BJ (cell line): Measurements from ENCODE around the gene ETS1. TPM values are rescaled to one million over a fixed set of nuclear protein-coding genes. Genes with fewer than 3 reads are reported as not detected.

Experiments used
- CTCF ChIA-PET: fragments of 350-600 bp; formaldehyde crosslinking; extraction: SDS; loops from one replicate; lab custom pipeline; 2021; ENCODE audit warnings: antibody characterized with exemption, inconsistent platforms; lab: Yijun Ruan, JAX
- POLR2A ChIA-PET: fragments of 300-600 bp; sonication (Branson Sonifier 250); formaldehyde crosslinking; extraction: SDS; loops from one replicate; lab custom pipeline; 2021; ENCODE audit warnings: antibody characterized with exemption; lab: Charles Lee
- DNase-seq: peaks from one replicate; pipeline ENCODE4 v3.0.0-alpha.2; 2011; ENCODE audit warnings: low read depth
- H3K27me3 ChIP-seq: 2 replicates; pipeline ENCODE4 v1.6.0; 2011; ENCODE audit warnings: low read length; ENCODE audit not compliant: control insufficient read depth, insufficient read depth
- H3K36me3 ChIP-seq: 2 replicates; pipeline ENCODE4 v1.5.1; 2011; ENCODE audit warnings: low read length; ENCODE audit not compliant: control insufficient read depth, insufficient read depth
- H3K4me3 ChIP-seq: 2 replicates; pipeline ENCODE4 v1.5.1; 2011; ENCODE audit warnings: low read depth, mild to moderate bottlenecking, control low read depth, low read length
- CTCF ChIP-seq: IDR thresholded peaks from 2 replicates; pipeline ENCODE4 v1.5.1; 2011; ENCODE audit warnings: low read depth, mild to moderate bottlenecking, control low read depth, inconsistent platforms, low read length, moderate library complexity; ENCODE audit not compliant: insufficient read depth
- polyA plus RNA-seq: library from polyadenylated mRNA; depleted of rRNA; stranded (reverse); fragments of >200 nt; gene quantifications from 2 replicates; pipeline ENCODE4 v1.2.3, GENCODE V29; 2011

ETS1 gene
- polyA plus RNA-seq, 1 experiment = 38.5 TPM

GRCh38 chr11:128568166-128568778, 19.1 kb downstream of the ETS1 start:
- Histone ChIP-seq H3K36me3 (no peaks in the 10 kb centered on the region), H3K27me3 (peaks cover 23% of the 10 kb centered on the region), H3K4me3 (no peak overlapping the region)
- TF ChIP-seq CTCF = no peak
- DNase-seq = no peak
- CTCF ChIA-PET = no interaction called here
- POLR2A ChIA-PET = no interaction called here

GRCh38 chr11:128567130-128567529, 20.2 kb downstream of the ETS1 start:
- ChIA-PET CTCF (interaction anchor here (0.6 to 2.0 kb wide), 2 partner anchors 13 to 278 kb away, joined by 3 to 6 read pairs; no protein-coding TSS in a partner anchor), POLR2A (no interaction called here)
- H3K4me3 ChIP-seq = no peak overlapping the region
- no peak for TF ChIP-seq CTCF
- no peaks in the 10 kb centered on the region for H3K36me3 ChIP-seq
- DNase-seq = no peak
- peaks cover 20% of the 10 kb centered on the region for H3K27me3 ChIP-seq

- peaks cover 20% of the 10 kb centered on the region for H3K27me3 ChIP-seq
- ChIA-PET POLR2A (no interaction called here), CTCF (interaction anchor here (2.0 kb wide), 1 partner anchor 11 kb away, joined by 6 read pairs; no protein-coding TSS in a partner anchor)
- H3K4me3 ChIP-seq = no peak overlapping the region
- no peak for DNase-seq
- no peaks in the 10 kb centered on the region for H3K36me3 ChIP-seq
- no peak for TF ChIP-seq CTCF
Measured at GRCh38 chr11:128565881-128566280, 21.5 kb downstream of the ETS1 start.

- no peak for TF ChIP-seq CTCF
- Histone ChIP-seq H3K4me3 (no peak overlapping the region), H3K27me3 (peaks cover 20% of the 10 kb centered on the region), H3K36me3 (no peaks in the 10 kb centered on the region)
- DNase-seq = no peak
- CTCF ChIA-PET = no interaction called here
- POLR2A ChIA-PET = no interaction called here
Measured at GRCh38 chr11:128564642-128565245, 22.6 kb downstream of the ETS1 start.

- DNase-seq = no peak
- Histone ChIP-seq H3K36me3 (no peaks in the 10 kb centered on the region), H3K4me3 (no peak overlapping the region), H3K27me3 (peaks cover 18% of the 10 kb centered on the region)
- TF ChIP-seq CTCF = no peak
- CTCF ChIA-PET = no interaction called here
- POLR2A ChIA-PET = no interaction called here
Measured at GRCh38 chr11:128563942-128564641, 23.3 kb downstream of the ETS1 start.
